GM21723 (cell line): ENCODE data around the gene TFB2M.
A peak's percentile ranks its signal among the peaks of the same experiment; 100 is the strongest.
"Not testable (repeated sequence)": the region's sequence is repeated elsewhere in the genome, so short reads cannot be mapped to it uniquely, and the experiment has no call there.

Experiments
- ATAC-seq: cut with Tn5 transposase; IDR thresholded peaks from one replicate; pipeline ENCODE4 v1.9.1; 2021; ENCODE audit warnings: mild to moderate bottlenecking, moderate library complexity; ENCODE audit not compliant: unreplicated experiment

Gene TFB2M, protein sequence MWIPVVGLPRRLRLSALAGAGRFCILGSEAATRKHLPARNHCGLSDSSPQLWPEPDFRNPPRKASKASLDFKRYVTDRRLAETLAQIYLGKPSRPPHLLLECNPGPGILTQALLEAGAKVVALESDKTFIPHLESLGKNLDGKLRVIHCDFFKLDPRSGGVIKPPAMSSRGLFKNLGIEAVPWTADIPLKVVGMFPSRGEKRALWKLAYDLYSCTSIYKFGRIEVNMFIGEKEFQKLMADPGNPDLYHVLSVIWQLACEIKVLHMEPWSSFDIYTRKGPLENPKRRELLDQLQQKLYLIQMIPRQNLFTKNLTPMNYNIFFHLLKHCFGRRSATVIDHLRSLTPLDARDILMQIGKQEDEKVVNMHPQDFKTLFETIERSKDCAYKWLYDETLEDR

DNA sequence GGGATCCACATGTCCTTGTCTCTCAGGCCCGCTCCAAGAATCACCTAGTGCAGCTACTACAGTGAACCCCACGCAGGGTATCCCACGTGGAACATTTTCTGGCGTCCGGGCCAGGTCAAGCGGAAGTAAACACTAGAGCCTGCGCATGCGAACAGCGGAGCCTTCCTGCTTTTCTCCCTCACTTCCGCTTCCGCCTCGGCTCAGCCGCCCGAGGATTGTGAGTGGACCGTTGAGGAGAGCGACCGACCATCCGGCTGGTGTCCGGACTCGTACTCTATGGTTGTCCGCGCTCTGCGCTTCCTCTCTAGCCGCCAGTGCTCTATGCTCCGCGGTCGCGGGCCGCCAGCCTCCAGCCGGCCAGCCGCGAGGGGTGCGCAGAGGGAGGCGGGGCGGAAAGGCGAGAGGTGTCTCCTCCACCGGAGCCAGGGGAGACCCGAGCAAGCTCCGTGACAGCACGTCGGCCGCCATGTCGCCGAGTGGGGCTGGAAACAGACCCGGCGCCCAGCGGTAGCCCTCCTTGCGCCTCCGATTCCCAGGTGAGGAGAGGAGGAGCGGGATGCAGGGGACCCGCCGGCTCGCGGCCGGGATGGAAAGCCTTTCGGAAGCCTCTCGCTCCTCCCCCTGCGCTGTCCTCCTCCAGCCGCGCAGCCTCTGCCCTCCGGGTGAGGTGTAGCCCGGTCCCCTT, at the start of gene TFB2M, which contains the start of gene CNST:
TFB2M (minus strand) TSS at position 134 of the 685 bp plus-strand sequence; CDS start at position 11, 123 bp downstream.
CNST (plus strand) TSS at position 329 of the 685 bp plus-strand sequence. CDS start 25,107 bp downstream, outside the sequence.
- ATAC-seq, result peak; percentile 93

DNA sequence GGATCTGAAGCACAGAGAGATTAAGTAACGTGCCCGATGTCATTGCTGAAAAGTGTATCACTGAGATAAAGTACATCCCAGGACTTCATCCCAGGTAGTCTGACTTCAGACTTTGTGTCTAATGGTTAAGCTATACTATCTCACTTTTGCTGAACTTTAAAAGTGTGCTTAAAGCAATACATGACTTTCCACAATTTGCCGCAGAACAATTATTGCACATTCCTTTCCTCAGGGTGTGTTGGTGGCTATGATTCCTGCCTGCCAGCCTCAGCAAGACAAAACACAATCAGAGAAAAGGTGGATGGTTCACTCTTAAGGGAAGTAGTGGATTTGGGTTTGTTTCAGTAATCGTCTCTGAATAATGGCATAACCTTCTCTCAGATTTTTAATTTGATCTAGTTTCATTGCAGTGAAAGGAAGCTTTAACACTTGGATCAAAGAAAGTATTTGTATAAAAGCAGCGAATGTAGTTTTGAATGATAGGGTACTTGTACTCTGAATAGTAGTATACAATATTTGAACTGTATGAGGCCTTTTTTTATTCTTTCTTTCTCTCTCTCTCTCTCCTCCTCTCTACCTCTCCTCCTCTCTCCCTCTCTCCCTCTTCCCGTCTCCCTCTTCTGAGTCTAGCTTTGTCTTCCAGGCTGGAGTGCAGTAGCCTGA, 47.2 kb upstream of the TFB2M start:
- ATAC-seq, result no peak

DNA sequence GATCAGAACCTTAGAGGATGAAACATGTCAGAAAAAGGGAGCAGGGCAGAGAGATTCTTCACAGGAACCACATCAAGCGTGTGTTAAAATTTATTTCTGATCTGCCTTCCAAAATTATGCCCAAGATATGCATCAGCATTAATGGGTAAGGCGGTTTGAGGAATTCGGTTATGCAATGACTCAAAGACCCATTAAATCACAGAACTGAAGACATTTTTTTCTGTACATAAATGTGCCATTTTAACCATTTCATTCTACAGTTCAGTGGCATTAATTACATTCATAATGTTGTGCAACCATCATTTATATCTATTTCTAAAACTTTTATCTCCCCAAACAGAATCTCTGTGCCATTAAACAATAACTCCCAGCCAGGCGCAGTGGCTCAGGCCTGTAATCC, 43.6 kb upstream of the TFB2M start:
- no peak for ATAC-seq

DNA sequence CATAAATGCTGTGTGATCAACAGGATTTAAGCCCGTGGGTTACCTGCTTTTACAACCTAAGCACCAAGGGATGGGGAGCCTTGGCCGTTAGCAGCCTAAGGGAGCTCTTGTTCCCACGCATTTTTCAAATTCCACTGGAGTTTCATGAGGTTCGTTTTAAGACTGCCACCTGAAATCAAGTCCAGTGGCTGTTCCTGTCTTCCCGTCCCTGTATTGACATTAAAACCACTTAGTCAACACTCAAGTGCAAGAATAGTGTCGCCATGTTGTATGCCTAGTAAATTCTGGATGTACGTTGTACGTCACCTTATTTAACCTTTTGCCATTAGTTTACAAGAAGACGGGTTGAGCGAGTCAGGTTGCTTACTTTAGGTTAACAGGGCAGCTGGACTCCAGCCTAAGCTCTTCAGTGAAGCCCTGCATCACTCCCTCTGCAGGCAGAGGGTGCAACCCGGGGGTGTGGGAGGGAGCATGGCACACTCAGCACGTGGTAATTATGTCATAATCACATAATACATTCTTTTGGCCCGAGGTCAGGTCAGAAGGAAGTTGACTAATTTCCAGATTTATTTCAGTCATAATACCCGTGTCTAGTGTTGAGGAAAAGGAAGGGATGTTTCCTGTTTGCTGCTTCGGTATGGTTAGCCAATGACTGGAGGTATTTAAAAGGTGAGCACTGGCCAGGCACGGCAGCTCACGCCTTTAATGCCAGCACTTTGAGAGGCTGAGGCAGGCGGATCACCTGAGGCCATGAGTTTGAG, 42.7 kb upstream of the TFB2M start:
- no peak for ATAC-seq

DNA sequence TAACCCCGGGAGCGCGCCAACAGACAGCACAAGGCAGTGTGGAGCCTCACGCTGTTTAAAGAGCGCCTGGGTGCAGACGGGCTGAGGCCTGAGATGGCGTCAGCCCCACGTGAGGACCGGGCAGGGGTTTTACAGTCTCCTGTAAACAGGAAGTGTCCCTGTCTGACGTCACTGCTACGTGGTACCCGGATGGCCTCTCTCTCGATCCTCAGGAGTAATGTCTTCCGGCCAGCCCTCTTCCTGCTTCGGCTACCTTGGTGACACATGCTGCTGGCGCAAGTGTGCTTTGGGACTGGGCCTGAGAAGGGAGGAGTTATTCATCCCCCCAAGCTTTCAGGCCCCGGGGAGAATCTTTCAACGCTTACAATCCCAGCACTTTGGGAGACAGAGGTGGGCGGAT, 41.4 kb upstream of the TFB2M start:
- no peak for ATAC-seq

DNA sequence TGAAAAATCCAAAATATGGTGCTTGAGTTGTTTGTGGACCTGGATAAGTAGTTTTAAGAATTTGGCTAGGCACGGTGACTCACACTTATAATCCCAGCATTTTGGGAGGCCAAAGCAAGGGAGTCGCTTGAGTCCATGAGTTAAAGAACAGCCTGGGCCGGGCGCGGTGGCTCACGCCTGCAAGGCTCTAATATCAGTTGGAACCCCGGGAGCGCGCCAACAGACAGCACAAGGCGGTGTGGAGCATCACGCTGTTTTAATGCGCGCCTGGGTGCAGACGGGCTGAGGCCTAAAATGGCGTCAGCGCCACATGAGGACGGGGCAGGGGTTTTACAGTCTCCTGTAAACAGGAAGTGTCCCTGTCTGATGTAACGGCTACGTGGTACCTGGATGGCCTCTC, 39.2 kb upstream of the TFB2M start:
- ATAC-seq, result not testable (repeated sequence)

DNA sequence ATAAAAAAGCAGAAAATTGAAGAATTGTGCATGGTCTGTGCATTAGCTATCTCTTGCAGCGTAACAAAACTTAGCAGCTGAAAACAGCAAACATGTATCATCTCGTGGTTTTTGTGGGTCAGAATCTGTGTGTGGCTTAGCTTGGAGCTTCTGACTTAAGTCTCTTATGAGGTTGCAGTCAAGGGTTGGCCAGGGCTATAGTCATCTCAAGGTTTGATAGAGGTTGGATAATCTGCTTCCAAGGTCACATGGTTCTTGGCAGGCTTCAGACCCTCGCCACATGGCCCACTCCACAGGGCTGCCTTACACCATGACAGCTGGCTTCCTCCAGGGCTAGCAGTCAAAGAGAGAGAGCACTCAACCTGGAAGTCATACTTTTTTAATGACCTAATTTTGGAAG, 36.1 kb upstream of the TFB2M start:
- no peak for ATAC-seq

DNA sequence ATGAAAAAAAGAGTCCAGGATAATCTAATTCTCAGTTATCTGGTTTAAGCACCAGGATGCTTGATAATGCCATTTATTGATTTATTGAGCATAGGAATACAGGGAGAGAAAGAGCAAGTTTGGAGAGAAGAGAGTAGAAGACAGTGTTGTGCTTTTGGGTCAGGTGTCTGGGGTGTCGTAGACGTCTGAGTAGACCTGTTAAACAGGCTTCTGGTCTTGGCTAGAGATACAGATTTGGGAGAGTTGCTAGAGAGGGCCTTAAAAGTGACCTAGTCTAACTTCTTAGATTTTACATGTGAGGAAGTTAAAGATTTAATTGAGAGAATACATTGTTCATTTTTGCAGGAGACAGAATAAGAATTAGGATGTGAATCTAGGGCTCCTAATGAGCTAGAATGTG, 34.5 kb upstream of the TFB2M start:
- ATAC-seq, result no peak

DNA sequence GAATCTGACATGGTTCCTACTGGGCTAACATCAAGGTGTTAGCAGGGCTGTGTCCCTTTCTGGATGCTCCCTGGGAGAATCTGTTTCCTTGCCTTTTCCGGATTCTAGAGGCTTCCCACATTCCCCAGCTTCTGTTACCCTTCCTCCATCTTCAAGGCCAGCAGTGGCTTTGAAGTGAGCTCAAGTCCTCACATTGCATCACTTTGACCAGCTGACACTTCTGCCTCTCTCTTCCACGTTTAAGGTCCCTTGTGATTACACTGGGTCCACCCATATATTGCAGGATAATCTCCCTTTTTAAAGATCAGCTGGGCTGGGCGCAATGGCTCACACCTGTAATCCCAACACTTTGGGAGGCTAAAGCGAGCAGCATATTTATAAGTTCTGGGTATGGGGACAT, 33.3 kb upstream of the TFB2M start:
- no peak for ATAC-seq

DNA sequence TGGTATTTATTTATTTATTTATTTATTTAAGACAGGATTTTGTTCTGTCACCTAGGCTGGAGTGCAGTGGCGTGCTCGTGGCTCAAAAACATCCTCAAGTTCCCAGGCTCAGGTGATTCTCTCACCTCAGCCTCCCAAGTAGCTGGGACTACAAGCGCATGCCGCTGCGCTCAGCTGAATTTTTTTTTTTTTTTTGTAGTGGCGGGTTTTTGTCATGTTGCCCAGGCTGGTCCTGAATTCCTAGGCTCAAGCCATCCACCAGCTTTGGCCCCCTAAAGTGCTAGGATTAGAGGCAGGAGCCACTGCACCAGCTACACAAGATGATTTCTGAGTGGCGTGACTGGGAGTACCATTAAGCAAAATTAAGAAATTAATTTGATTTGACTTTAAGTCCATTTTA, 31.9 kb upstream of the TFB2M start:
- ATAC-seq, result no peak

DNA sequence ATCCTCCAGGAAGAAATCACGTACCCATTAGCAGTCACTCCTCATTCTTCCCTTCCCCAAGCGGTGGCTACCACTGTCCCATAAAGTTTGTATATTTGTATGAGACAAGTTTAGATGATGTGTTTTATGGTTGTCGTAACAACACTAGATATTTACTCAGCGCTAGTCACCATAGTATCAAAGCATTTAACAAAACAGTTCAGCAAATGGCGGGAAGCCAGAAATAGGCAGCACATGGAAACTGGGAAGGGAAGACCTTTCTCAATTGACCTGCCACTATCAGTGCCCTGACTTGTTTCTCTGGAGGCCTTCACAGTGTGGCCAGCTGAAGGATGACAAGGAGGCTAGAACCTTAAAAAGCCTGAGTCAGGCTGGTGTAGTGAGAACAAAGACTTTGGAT, 31.3 kb upstream of the TFB2M start:
- no peak for ATAC-seq

DNA sequence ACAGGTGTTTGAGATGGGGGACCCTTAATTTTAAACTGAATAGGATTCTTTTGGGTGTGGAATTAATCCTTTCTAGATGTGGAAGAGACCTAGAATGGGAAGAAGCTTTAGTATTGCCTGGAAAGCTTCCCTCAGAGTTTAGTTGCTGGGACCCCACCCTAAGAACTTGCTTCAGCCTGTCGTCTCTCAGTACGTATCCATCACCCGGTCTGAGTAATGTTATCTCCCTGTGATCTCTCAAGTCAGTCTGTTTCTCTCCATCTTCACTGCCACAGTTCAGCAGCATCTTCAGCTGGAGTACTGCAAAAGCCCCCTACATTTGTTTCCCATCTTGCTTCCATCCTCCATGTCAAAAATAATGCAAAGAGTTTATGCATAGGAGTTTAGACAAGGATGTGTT, 29.1 kb upstream of the TFB2M start:
- ATAC-seq, result no peak

DNA sequence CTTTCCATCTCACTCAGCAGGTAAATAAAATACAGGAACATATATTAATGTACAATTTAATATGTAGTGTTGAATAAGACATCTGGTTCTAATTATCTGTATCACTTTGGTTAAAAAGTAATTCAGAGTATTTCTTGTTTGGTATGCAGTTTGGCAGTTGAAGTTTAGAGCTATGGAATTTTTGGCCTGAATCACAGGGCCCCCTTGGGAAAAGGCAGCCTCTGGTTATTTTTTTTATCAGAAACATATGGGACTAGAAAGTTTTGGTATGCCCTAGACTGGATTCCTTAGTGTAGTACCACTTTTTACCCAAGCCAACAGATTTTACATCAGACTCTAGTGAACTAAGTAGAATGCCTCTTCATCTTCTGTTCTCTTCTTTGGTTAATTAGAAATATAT, 26.6 kb upstream of the TFB2M start:
- ATAC-seq, result no peak

DNA sequence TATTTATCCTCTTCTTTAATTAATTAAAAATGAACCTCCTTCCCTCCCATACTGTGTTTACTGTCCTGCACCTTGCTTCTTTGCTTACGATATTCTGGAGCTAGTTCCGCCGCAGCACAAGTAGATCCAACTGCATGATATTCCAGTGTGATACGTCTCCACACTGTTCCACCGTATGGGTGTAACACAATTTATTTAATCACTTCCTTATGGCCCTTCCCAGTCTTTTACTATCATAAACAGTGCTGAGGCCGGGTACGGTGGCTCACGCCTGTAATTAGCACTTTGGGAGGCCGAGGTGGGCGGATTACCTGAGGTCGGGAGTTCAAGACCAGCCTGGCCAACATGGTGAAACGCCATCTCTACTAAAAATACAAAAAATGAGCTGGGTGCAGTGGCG, 25.9 kb upstream of the TFB2M start:
- ATAC-seq, result peak; percentile 3

DNA sequence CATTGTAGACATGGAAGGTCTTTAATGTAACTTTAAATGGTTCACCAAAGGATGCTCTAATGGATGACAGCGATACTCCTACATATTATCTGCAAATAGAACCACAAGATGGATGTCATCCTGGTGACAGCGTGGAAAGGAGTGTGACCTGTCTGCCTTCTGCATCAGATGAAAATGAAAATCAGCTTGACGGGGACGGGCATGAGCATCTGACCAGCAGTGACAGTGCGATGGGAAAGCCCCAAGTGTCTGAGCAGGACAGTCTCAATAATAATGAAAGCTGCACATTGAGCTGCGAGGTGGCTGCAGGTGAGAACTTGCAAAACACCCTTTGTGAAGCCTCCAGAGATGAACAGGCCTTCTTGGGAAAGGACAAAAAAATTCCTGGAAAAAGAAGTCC, 25.4 kb upstream of the TFB2M start:
- ATAC-seq, result peak; percentile 97

DNA sequence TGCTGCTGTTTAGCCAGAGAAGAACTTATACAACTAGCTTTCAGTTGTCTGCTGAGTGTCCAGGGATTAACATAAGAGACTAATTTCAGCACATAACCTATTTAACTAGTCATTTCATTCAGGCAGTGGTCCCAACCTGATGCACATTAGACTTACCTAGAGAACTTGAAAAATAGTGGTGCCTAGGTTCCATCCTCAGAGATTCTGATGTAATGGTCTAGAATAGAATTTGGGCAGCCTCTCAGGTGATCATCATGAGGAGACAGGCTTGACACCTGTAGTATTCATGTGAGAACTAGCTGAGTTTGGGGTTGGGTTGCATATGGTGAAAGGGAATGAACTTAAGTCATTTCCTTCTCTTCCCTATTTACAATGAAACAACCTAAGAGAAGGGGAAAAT, 25.0 kb upstream of the TFB2M start:
- ATAC-seq, result peak; percentile 46

DNA sequence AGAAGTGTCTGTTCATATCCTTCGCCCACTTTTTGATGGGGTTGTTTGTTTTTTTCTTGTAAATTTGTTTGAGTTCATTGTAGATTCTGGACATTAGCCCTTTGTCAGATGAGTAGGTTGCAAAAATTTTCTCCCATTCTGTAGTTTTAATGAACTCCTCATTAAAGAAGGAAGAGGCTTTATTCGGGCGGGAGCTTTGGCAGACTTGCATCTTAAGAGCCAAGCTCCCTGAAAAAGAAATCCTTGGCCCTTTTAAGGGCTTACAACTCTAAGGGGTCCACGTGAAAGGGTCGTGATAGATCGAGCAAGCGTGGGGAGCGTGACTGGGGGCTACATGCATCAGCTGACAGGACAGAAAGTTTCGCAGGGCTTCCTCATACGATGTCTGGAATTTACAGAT, 23.9 kb upstream of the TFB2M start:
- ATAC-seq, result not testable (repeated sequence)

DNA sequence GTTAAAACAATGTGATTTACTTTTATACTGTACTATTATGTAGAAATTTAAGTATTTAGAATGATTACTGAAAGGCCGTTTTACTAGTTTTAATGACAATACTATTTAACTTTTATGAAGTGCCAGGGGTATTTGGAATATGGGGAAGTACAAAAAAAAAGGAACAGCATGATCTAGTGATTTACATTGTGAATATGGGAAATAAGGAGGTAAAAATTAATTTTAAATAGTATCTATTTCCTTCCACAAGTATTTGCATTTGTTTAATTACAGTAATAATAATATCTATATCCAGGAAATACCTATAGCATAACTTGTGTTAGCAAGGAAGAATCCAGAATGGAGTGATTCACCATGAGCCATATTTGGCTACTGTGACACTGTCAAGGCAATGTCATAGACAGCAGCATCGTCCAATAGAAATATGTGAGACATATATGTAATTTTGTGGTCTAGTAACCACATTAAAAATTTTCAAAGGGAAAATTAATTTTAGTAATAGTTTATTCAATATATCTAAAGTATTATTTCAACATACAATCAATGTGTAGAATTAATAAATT, 22.2 kb upstream of the TFB2M start:
- no peak for ATAC-seq

DNA sequence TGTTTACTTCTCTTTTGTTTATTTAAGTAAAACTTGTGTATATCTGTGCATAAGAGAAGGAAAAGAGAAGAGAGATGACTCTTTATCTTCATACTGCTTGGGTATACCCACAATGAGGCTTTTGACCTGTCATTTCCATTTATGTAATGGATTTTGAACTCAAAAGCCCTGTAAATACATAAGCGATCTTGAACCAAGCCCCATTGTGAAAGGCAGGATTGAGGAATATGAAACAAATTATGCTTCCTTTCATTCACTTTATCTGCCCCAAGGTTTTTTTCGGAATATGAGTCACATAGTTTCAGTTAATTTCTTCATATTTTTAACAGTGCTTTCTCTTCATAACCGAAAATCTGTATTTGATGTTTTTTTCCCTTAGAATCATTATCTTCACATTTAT, 21.5 kb upstream of the TFB2M start:
- no peak for ATAC-seq

DNA sequence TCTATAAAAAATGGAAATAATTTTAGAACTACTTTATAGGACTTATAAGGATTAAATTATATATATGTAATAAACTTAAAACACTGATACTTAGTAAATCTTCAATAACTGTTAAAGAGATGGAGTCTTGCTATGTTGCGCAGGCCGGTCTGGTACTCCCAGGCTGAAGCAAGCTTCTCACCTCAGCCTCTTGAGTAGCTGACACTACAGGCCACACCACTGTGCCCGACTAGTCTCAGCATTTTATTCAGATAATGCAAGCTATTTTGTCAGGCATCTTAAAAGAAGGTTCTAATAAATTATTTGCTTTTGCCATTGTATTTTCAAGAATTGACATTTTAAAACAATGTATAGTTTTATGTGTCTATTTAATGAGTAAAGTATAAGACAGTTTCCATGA, 21.0 kb upstream of the TFB2M start:
- no peak for ATAC-seq
